MM.1S (cell line): Measurements from ENCODE around the gene RAPGEF4.

Experiments used
- DNase-seq: peaks from one replicate; pipeline ENCODE4 v3.0.0-alpha.2; 2015
- H2AFZ ChIP-seq: fragments of 300-600 bp; sonication (generic); 2 replicates; pipeline ENCODE4 v1.6.0; 2016; ENCODE audit warnings: antibody characterized with exemption, low read length
- H3F3A ChIP-seq: fragments of 300-600 bp; sonication (generic); 2 replicates; pipeline ENCODE4 v1.6.1; 2016; ENCODE audit warnings: mild to moderate bottlenecking, antibody characterized with exemption, low read length, moderate library complexity, mixed read lengths; ENCODE audit not compliant: insufficient read depth
- H3K27ac ChIP-seq: fragments of 300-600 bp; sonication (generic); 2 replicates; pipeline ENCODE4 v1.5.1; 2016; ENCODE audit warnings: mild to moderate bottlenecking, low read length
- H3K27me3 ChIP-seq: fragments of 300-600 bp; sonication (generic); replicated peaks from 2 replicates; pipeline ENCODE4 v1.6.0; 2016; ENCODE audit warnings: low read length; ENCODE audit not compliant: insufficient read depth
- H3K36me3 ChIP-seq: fragments of 300-600 bp; sonication (generic); replicated peaks from 2 replicates; pipeline ENCODE4 v1.6.1; 2016; ENCODE audit warnings: mild to moderate bottlenecking, low read length, mixed read lengths; ENCODE audit not compliant: insufficient read depth
- H3K4me1 ChIP-seq: fragments of 300-600 bp; sonication (generic); 2 replicates; pipeline ENCODE4 v1.6.1; 2016; ENCODE audit warnings: low read length, mixed read lengths
- H3K4me2 ChIP-seq: fragments of 300-600 bp; sonication (generic); 2 replicates; pipeline ENCODE4 v1.6.0; 2016; ENCODE audit warnings: low read depth, low read length
- H3K4me3 ChIP-seq: fragments of 300-600 bp; sonication (generic); 2 replicates; pipeline ENCODE4 v1.5.1; 2016; ENCODE audit warnings: low read length, mixed read lengths
- H3K79me2 ChIP-seq: fragments of 300-600 bp; sonication (generic); 2 replicates; pipeline ENCODE4 v1.6.1; 2016; ENCODE audit warnings: mixed run types, low read length, mixed read lengths
- H3K9ac ChIP-seq: fragments of 300-600 bp; sonication (generic); 2 replicates; pipeline ENCODE4 v1.6.1; 2016; ENCODE audit warnings: low read length, mixed read lengths
- H3K9me2 ChIP-seq: fragments of 300-600 bp; sonication (generic); replicated peaks from 2 replicates; pipeline ENCODE4 v1.6.1; 2016; ENCODE audit warnings: mild to moderate bottlenecking, low read length, mixed read lengths; ENCODE audit not compliant: insufficient read depth
- H3K9me3 ChIP-seq: fragments of 300-600 bp; sonication (generic); replicated peaks from 2 replicates; pipeline ENCODE4 v1.6.1; 2016; ENCODE audit warnings: mild to moderate bottlenecking, low read length, mixed read lengths; ENCODE audit not compliant: insufficient read depth
- H4K20me1 ChIP-seq: fragments of 300-600 bp; sonication (generic); 2 replicates; pipeline ENCODE4 v1.6.1; 2016; ENCODE audit warnings: mild to moderate bottlenecking, low read length, moderate library complexity, mixed read lengths; ENCODE audit not compliant: insufficient read depth
- CTCF ChIP-seq: fragments of 300-600 bp; sonication (generic); IDR thresholded peaks from 2 replicates; pipeline ENCODE4 v1.5.1; 2016; ENCODE audit warnings: antibody characterized with exemption, low read length, mixed read lengths
- EZH2 ChIP-seq: fragments of 300-600 bp; sonication (generic); optimal IDR thresholded peaks from 2 replicates; pipeline ENCODE3; 2017; ENCODE audit warnings: low read depth, mild to moderate bottlenecking, antibody characterized with exemption, low read length, mixed read lengths
- EZH2phosphoT487 ChIP-seq: fragments of 300-600 bp; sonication (generic); IDR thresholded peaks from 2 replicates; pipeline ENCODE4 v1.6.1; 2018; ENCODE audit warnings: antibody characterized with exemption, low read length

RAPGEF4 gene

GRCh38 chr2:172813314-172813888 lies 77.8 kb downstream of the RAPGEF4 start:
- Histone ChIP-seq H3K4me3 (no peak overlapping the region), H3K4me1 (peaks cover 20% of the 10 kb centered on the region), H3K9me2 (no peaks in the 10 kb centered on the region), H3K9me3 (no peaks in the 10 kb centered on the region), H3K9ac (no peak overlapping the region), H4K20me1 (no peaks in the 10 kb centered on the region), H3K27me3 (no peaks in the 10 kb centered on the region), H3K4me2 (no peak overlapping the region), H2AFZ (no peak overlapping the region), H3K36me3 (no peaks in the 10 kb centered on the region), H3K27ac (no peak overlapping the region), H3K79me2 (no peaks in the 10 kb centered on the region), H3F3A (peaks cover 10% of the 10 kb centered on the region; the same call in 1 of the 2 replicates)
- TF ChIP-seq EZH2: no peak
- TF ChIP-seq EZH2phosphoT487: no peak
- DNase-seq: no peak

- H3K79me2 ChIP-seq: no peaks in the 10 kb centered on the region
- H3K4me1 ChIP-seq: peaks cover 3% of the 10 kb centered on the region; the same call in 1 of the 2 replicates
- H3K27me3 ChIP-seq: no peaks in the 10 kb centered on the region
- H3K4me3 ChIP-seq: no peak overlapping the region
- DNase-seq: no peak
- TF ChIP-seq EZH2phosphoT487: no peak
- no peak for TF ChIP-seq EZH2
- TF ChIP-seq CTCF: no peak
- no peaks in the 10 kb centered on the region for H3K9me2 ChIP-seq
- H3K27ac ChIP-seq: no peak overlapping the region
- H2AFZ ChIP-seq: no peak overlapping the region
- no peak overlapping the region for H3K9ac ChIP-seq
- no peaks in the 10 kb centered on the region for H3K9me3 ChIP-seq
- H3F3A ChIP-seq: no peaks in the 10 kb centered on the region
- no peaks in the 10 kb centered on the region for H4K20me1 ChIP-seq
- H3K4me2 ChIP-seq: no peak overlapping the region
- H3K36me3 ChIP-seq: no peaks in the 10 kb centered on the region
These were observed 81.8 kb downstream of the RAPGEF4 start for GRCh38 chr2:172817411-172817810.

GRCh38 chr2:172819943-172820342 lies 84.3 kb downstream of the RAPGEF4 start:
- Histone ChIP-seq H3K27me3 (no peaks in the 10 kb centered on the region), H3K36me3 (no peaks in the 10 kb centered on the region), H3K27ac (no peak overlapping the region), H3F3A (no peaks in the 10 kb centered on the region), H3K79me2 (no peaks in the 10 kb centered on the region), H3K9ac (no peak overlapping the region), H4K20me1 (no peaks in the 10 kb centered on the region), H2AFZ (no peak overlapping the region), H3K4me3 (no peak overlapping the region), H3K4me2 (no peak overlapping the region), H3K9me3 (no peaks in the 10 kb centered on the region), H3K4me1 (peaks cover 3% of the 10 kb centered on the region; the same call in 1 of the 2 replicates), H3K9me2 (no peaks in the 10 kb centered on the region)
- no peak for DNase-seq
- TF ChIP-seq EZH2phosphoT487: no peak
- TF ChIP-seq EZH2: no peak
- no peak for TF ChIP-seq CTCF
